Measurements from ENCODE around the gene RANBP2.
A peak's percentile ranks its signal among the peaks of the same experiment; 100 is the strongest.

The RANBP2 gene

GRCh38 chr2:108786008-108786353 is 66.7 kb downstream of the RANBP2 start:
- DNase-seq, result no peak

DNA sequence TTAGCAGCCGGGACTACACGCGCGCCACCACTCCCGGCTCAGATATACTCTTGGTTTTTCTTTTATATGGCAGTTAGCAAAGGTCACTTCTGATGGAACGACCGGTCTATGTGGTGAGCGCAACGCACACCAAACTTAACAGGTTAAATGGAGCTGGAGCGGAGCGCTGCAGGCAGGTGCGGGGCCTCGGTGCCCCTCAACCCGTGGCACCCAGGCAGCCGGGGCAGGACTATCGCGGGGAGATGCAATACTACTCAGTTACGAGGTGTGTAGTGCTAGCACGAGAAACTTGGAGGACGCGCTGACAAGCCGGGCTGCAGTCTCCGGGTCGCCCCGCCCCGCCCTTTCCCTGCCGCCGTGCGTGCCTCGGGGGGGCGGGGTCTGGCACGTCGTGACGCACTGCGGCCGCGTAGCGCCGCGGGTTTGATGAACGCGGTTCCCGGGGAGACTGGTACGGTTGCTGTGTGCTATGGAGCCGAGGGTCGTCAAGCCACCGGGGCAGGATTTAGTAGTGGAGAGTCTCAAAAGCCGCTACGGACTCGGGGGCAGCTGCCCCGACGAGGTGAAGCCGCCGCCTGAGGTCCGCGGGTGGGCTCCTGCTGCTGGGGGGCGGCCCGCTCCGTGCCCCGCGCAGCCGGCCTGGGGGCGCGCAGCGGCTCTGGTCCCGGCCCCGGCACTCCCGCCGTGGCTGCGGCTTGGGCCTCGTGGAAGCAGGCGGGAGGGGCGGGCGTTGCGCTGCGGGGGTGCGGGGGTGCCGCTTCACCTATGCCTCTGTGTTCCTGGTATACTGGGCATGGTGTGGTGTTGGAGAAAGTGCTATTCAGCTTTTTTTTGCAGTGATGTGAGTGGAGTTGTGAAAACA is 67.3 kb downstream of the RANBP2 start, which contains the start of gene CCDC138:
TSS of gene CCDC138 (plus strand) at position 418 of the 862 bp plus-strand sequence. CDS start at position 470, 52 bp downstream.
- DNase-seq, result peak; percentile 75

DNA sequence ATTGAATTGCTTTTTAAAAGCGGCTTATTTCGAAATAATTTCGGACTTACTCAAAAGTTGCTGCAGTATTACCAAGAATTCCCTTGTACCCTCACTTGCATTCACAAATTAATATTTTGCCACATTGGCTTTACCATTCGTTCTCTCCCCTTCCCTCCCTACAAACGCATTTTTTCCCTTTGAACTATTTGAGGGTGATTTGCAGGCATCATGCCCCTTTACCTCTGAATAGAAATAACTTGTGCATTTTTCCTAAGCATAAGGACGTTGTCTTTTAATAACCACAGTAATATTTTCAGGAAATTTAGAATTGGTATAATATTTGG is 67.9 kb downstream of the RANBP2 start:
- DNase-seq, result no peak

GRCh38 chr2:108803045-108803736 is 83.9 kb downstream of the RANBP2 start:
- DNase-seq, result no peak

GRCh38 chr2:108805032-108805431 is 85.8 kb downstream of the RANBP2 start:
- DNase-seq, result no peak

- no peak for DNase-seq
Observed at GRCh38 chr2:108805782-108806181, 86.5 kb downstream of the RANBP2 start.

DNA sequence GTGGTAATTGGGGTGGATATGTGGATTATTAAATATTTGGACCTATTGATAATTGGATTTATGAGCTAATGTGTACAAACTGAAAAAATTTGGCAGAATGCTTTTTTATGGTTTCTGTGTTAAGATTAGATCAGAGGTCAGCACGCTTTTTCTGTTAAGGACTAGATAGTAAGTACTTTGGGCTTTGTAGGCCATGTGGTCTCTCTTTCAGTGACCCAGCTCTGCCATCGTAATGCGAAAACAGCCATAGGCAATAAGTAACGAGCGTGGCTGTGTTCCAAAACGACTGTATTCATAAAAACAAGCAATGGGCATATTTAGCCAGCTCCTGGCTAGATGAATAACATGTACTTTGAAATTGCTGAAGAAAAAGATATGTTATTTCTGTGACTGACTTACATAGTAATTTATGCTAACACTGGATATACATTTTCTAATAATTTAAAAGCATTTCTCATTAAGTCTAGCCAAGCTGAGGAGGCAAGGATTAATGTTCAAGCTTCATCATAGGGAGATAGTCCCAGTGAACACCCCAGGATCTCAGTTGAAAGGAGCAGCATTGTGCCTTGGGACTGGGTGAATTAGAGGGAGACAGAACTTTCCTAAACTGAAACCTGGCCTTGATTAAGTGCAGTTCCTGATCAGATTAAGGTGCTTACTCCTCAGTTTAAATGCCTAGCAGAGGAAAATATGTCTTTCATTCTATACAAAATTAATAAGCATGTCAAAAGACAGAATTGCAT is 87.3 kb downstream of the RANBP2 start:
- no peak for DNase-seq

DNA sequence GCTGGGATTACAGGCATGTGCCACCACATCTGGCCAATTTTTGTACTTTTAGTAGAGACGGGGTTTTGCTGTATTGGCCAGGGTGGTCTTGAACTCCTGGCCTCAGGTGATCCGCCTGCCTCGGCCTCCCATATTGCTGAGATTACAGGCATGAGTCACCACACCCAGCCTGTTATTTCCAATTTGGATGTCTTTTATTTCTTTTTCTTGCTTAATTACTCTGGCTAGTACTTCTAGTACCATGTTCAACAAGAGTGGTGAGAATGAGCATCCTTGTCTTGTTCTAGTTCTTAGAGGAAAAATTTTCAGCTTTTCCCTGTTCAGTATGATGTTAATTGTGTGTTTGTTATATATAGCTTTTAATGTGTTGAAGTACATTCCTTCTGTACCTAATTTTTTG is 90.7 kb downstream of the RANBP2 start:
- DNase-seq, result no peak

GRCh38 chr2:108810993-108811957 is 92.0 kb downstream of the RANBP2 start:
- no peak for DNase-seq

- no peak for DNase-seq
Observed at GRCh38 chr2:108813732-108814131, 94.5 kb downstream of the RANBP2 start.

DNA sequence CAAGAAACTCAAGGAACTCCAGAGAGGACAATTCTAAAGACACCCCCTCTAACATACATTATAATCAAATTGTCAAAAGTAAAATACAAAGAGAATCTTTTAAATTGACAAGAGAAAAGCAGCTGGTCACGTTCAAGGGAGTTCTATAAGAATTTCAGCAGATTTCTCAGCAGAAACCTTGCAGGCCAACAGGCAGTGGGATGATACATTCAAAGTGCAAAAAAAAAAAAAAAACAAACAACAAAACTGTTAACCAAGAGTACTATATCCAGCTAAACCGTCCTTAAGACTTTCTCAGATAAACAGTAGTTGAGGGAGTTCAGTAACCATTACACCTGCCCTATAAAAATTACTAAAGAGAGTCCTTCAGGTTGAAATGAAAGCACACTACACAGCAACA is 101.2 kb downstream of the RANBP2 start:
- DNase-seq, result no peak

DNA sequence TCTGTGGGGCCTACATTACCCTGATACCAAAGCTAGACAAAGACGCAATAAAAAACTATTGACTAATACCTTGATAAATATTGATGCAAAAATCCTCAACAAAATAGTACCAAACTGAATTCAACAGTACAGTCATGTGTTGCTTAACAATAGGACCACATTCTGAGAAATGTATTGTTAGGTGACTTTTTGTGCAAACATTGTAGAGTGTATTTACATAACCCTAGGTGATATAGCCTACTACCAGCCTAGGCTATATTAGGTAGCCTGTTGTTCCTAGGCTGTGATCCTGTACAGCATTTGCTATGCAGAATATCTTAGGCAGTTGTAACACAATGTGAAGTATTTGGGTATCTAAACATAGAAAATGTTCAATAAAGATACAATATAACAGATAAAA is 104.0 kb downstream of the RANBP2 start:
- DNase-seq, result no peak

DNA sequence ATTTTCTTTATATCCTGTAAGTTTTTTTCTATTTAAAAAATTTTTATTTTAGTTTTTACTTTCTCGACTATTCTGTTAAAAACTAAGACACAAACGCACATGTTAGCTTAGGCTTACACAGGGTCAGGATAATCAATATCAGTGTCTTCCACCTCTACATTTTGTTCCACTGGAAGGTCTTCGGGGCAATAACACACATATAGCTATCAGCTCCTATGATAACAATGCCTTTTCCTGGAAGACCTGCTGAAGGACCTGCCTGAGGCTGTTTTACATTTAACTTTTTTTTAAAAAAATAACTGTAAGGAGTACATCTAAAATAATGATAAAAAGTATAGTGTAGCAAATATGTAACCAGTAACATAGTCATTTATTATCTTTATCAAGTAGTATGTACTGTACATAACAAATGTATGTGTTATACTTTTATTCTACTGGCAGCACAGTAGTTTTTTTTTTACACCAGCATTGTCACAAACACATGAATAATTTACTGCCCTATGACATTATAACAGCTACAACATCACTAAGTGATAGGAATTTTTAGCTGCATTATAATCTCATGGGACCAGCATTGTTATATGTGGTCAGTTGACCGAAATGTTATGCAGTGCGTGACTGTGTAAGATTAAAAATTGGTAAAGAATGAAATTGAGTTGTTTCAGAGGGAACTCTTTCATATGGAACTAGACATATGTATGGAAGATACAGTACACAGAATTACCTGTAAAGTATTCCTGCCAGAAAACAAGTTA is 105.2 kb downstream of the RANBP2 start:
- no peak for DNase-seq

- DNase-seq, result no peak
Observed at GRCh38 chr2:108825254-108825653, 106.0 kb downstream of the RANBP2 start.

DNA sequence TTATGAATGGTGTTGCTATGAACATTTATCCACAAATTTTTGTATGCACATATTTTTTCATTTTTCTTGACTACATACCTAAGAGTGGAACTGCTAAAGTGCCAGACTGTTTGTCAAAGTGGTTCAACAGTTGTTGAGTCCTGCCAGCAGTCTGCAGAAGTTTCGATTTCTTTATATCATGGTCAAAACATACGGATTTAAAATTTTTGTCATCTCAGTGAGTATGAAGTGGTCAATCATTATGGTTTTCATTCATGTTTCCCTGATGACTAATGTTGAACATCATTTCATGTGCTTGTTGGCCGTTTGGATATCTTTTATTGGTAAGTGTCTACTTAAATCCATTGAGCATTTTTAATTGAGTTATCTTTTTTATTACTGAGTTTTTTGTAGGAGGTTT is 106.5 kb downstream of the RANBP2 start:
- DNase-seq, result no peak

DNA sequence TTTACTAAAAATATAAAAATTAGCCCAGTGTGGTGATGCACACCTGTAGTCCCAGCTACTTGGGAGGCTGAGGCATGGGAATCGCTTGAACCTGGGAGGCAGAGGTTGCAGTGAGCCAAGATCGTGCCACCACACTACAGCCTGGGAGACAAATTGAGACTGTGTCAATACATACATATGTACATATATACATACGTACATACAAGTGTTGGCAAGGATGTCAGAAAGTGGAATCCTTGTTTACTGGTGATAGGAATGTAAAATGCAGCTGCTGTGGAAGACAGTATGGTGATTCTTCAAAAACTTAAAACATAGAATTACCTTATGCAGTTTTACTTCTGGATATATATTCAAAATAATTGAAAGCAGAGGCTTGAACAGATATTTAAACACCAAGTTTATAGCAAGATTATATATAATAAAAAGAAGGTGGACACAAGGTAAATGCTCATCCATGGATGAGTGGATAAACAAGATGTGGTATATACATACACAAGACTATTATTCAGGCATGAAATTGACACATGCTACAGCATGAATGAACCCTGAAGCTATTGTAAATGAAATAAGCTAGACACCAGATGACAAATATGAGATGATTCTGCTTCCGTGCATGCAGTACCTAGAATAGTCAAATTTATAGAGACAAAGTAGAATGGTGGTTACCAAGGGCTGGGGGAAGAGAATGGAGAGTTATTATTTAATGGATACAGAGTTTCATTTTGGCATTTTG is 110.5 kb downstream of the RANBP2 start:
- no peak for DNase-seq

GRCh38 chr2:108833219-108833618 is 113.9 kb downstream of the RANBP2 start:
- no peak for DNase-seq

DNA sequence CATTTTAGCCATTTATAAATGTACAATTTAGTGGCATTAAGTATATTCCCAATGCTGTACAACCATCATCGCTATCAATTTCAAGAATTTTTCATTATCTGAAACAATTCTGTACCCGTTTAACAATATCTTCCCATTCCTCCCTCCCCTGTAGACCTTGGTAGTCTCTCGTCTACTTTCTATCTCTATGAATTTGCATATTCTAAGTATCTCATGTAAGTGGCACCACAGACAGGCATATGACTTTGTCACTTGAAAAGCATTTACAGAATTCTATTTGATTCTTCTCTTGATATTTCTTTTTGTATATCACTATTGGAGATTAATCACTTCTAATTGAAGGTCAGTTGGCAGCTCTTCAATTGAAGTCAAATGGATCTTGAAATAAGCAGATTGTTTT is 115.3 kb downstream of the RANBP2 start:
- DNase-seq, result no peak

GRCh38 chr2:108835040-108835439 is 115.8 kb downstream of the RANBP2 start:
- DNase-seq, result no peak

All from NK-92 treated with Interleukin-12 subunit alpha and Interleukin-12 subunit beta, amount 100 ng/mL, for 24 hours (cell line).